Endodermal cell (in vitro differentiated cells): ENCODE results near the gene SRMS. TPM values are rescaled to one million over a fixed set of nuclear protein-coding genes. Genes with fewer than 3 reads are reported as not detected.

Experiments used
- DNase-seq: peaks from one replicate; pipeline ENCODE4 v3.0.0-alpha.2; 2017
- H3K27ac ChIP-seq: 2 replicates; pipeline ENCODE4 v1.5.1; 2013; ENCODE audit warnings: mild to moderate bottlenecking, low read depth, low read length, moderate library complexity
- H3K27me3 ChIP-seq: 2 replicates; pipeline ENCODE4 v1.6.1; 2013; ENCODE audit warnings: mild to moderate bottlenecking, low read length, moderate library complexity; ENCODE audit not compliant: insufficient read depth, control insufficient read depth, poor library complexity, severe bottlenecking
- H3K36me3 ChIP-seq: 2 replicates; pipeline ENCODE4 v1.7.0; 2013; ENCODE audit warnings: mild to moderate bottlenecking, low read length, moderate library complexity; ENCODE audit not compliant: control insufficient read depth, insufficient read depth
- H3K4me1 ChIP-seq: one replicate; pipeline ENCODE4 v1.7.0; 2013; ENCODE audit warnings: low read length; ENCODE audit not compliant: control insufficient read depth, insufficient read depth
- H3K4me3 ChIP-seq: 2 replicates; pipeline ENCODE4 v1.5.1; 2013; ENCODE audit warnings: mild to moderate bottlenecking, low read length, moderate library complexity
- H3K9ac ChIP-seq: 2 replicates; pipeline ENCODE4 v1.6.1; 2013; ENCODE audit warnings: mild to moderate bottlenecking, low read length, moderate library complexity; ENCODE audit not compliant: poor library complexity, severe bottlenecking; ENCODE audit errors: extremely low read depth
- H3K9me3 ChIP-seq: 2 replicates; pipeline ENCODE4 v1.6.1; 2013; ENCODE audit warnings: mild to moderate bottlenecking, low read length, moderate library complexity; ENCODE audit not compliant: control insufficient read depth
- H3K27ac Mint-ChIP-seq: 2 replicates; pipeline ENCODE4 v1.8.0; 2020; ENCODE audit warnings: mixed read lengths
- H3K27me3 Mint-ChIP-seq: 2 replicates; pipeline ENCODE4 v1.8.0; 2021; ENCODE audit warnings: mild to moderate bottlenecking, mixed read lengths; ENCODE audit not compliant: insufficient read depth
- H3K36me3 Mint-ChIP-seq: 2 replicates; pipeline ENCODE4 v1.8.0; 2020; ENCODE audit warnings: low read depth, mixed read lengths
- H3K4me1 Mint-ChIP-seq: 2 replicates; pipeline ENCODE4 v1.8.0; 2020; ENCODE audit warnings: mixed read lengths
- H3K4me3 Mint-ChIP-seq: 2 replicates; pipeline ENCODE4 v1.8.0; 2020; ENCODE audit warnings: mild to moderate bottlenecking, moderate library complexity, mixed read lengths
- H3K9me3 Mint-ChIP-seq: 2 replicates; pipeline ENCODE4 v1.8.0; 2020; ENCODE audit warnings: mild to moderate bottlenecking, mixed read lengths
- CTCF ChIP-seq: fragments of 200-600 bp; sonication (generic); conservative IDR thresholded peaks from 2 replicates; pipeline ENCODE4 v1.5.0; 2021; ENCODE audit warnings: antibody characterized with exemption, mild to moderate bottlenecking
- WGBS, 2 experiments: methylation state at CpG; one replicate each; pipeline versions ENCODE4 v1.1.5 to v1.1.7; 2013; ENCODE audit warnings: missing lambda C conversion rate in 2 of 2, mixed read lengths in 1 of 2; ENCODE audit not compliant: insufficient coverage in 1 of 2, insufficient read length in 1 of 2; 5-methylcytosine and 5-hydroxymethylcytosine counted together
- total RNA-seq, 2 donors: library from RNA; stranded (reverse); fragmentation: NEBNext Ultra II Directional in 1 of 2; extraction: Animal tissue kit (Norgen Biotek cat#: 25700) in 1 of 2; gene quantifications; 2 replicates in 1 of 2; 3 replicates in 1 of 2; pipeline ENCODE4 v1.2.1, GENCODE V29; 2021

Gene SRMS
- total RNA-seq, 2 donors from 2014 or later = not detected

- Histone ChIP-seq H3K4me1 (no peaks in the 10 kb centered on the region), H3K36me3 (no peaks in the 10 kb centered on the region), H3K4me3 (peak within 1 kb of the TSS; percentile 84), H3K9me3 (no peaks in the 10 kb centered on the region), H3K9ac (peak within 1 kb of the TSS; percentile 64), H3K27me3 (no peaks in the 10 kb centered on the region), H3K27ac (no peak within 1 kb of the TSS)
- peak; percentile 92 for DNase-seq
- H3K4me1 Mint-ChIP-seq = no peaks in the 10 kb centered on the region
- no peaks in the 10 kb centered on the region for H3K9me3 Mint-ChIP-seq
- H3K4me3 Mint-ChIP-seq = peak within 1 kb of the TSS; percentile 65
- H3K27ac Mint-ChIP-seq = no peak within 1 kb of the TSS
- H3K36me3 Mint-ChIP-seq = no peaks in the 10 kb centered on the region
- 14 to 39% methylated on average over 5 to 40 of the region's 40 CpGs for WGBS, 2 experiments
- no peak for TF ChIP-seq CTCF
- H3K27me3 Mint-ChIP-seq = no peaks in the 10 kb centered on the region
Measured at GRCh38 chr20:63574156-63574828, 26.7 kb upstream of the SRMS start, which contains the start of gene HELZ2. Gene HELZ2, minus strand, starts transcription at chr20:63574239. Its CDS starts 1,854 bp downstream, at chr20:63572385.

GRCh38 chr20:63573647-63574131 lies 26.1 kb upstream of the SRMS start:
- H3K36me3 Mint-ChIP-seq = no peaks in the 10 kb centered on the region
- H3K9me3 ChIP-seq = no peaks in the 10 kb centered on the region
- no peak for DNase-seq
- no peaks in the 10 kb centered on the region for H3K27me3 Mint-ChIP-seq
- peak overlapping the region; percentile 64 for H3K9ac ChIP-seq
- H3K36me3 ChIP-seq = no peaks in the 10 kb centered on the region
- H3K27me3 ChIP-seq = no peaks in the 10 kb centered on the region
- no peaks in the 10 kb centered on the region for H3K4me1 ChIP-seq
- no peaks in the 10 kb centered on the region for H3K9me3 Mint-ChIP-seq
- no peak overlapping the region for H3K27ac Mint-ChIP-seq
- no peaks in the 10 kb centered on the region for H3K4me1 Mint-ChIP-seq
- H3K4me3 Mint-ChIP-seq = peak overlapping the region; percentile 65
- peak overlapping the region; percentile 84 for H3K4me3 ChIP-seq
- TF ChIP-seq CTCF = no peak
- H3K27ac ChIP-seq = no peak overlapping the region
- 6 to 13% methylated on average over 10 to 17 of the region's 24 CpGs for WGBS, 2 experiments

GRCh38 chr20:63572788-63573646 lies 25.5 kb upstream of the SRMS start:
- DNase-seq = peak; percentile 75
- Mint-ChIP-seq H3K36me3 (no peaks in the 10 kb centered on the region), H3K4me1 (no peaks in the 10 kb centered on the region), H3K27me3 (no peaks in the 10 kb centered on the region), H3K9me3 (no peaks in the 10 kb centered on the region), H3K27ac (no peak overlapping the region), H3K4me3 (peak overlapping the region; percentile 65)
- Histone ChIP-seq H3K4me3 (peak overlapping the region; percentile 84), H3K9ac (peak overlapping the region; percentile 64), H3K4me1 (no peaks in the 10 kb centered on the region), H3K9me3 (no peaks in the 10 kb centered on the region), H3K27ac (no peak overlapping the region), H3K27me3 (no peaks in the 10 kb centered on the region), H3K36me3 (no peaks in the 10 kb centered on the region)
- TF ChIP-seq CTCF = peak; percentile 66
- 91 to 94% methylated on average over 19 to 34 of the region's 34 CpGs for WGBS, 2 experiments
